Right lobe of liver (tissue), 6 donors: Measurements from ENCODE around the gene DBH. TPM values are rescaled to one million over a fixed set of nuclear protein-coding genes. Genes with fewer than 3 reads are reported as not detected.
A peak's percentile ranks its signal among the peaks of the same experiment; 100 is the strongest.

Source experiments
- ATAC-seq, 4 donors: fragments of 200-7000 bp; cut with Tn5 transposase; one replicate each; pipeline ENCODE4 v1.9.1; 2020; ENCODE audit warnings: mild to moderate bottlenecking in 4 of 4, moderate library complexity in 4 of 4
- DNase-seq, 3 donors: peaks; one replicate each; pipeline ENCODE4 v3.0.0-alpha.2; 2020
- H3K27ac ChIP-seq, 3 donors: fragments of 200-600 bp; one replicate each; pipeline ENCODE4 v1.8.0; 2022
- H3K27me3 ChIP-seq, 2 donors: fragments of 200-600 bp; one replicate each; pipeline ENCODE4 v1.8.0; 2022
- H3K36me3 ChIP-seq, 4 donors: fragments of 200-600 bp; sonication (generic) in 1 of 4; one replicate each; pipeline versions ENCODE4 v1.5.1 to v1.8.0; 2017 to 2022; ENCODE audit warnings: control low read depth in 1 of 4
- H3K4me1 ChIP-seq, 4 donors: fragments of 200-600 bp; sonication (generic) in 1 of 4; one replicate each; pipeline versions ENCODE4 v1.5.1 to v1.8.0; 2017 to 2022; ENCODE audit warnings: control low read depth in 1 of 4
- H3K4me3 ChIP-seq, 3 donors: fragments of 200-600 bp; one replicate each; pipeline ENCODE4 v1.8.0; 2022
- H3K9me3 ChIP-seq, 4 donors: fragments of 200-600 bp; sonication (generic) in 1 of 4; one replicate each; pipeline versions ENCODE4 v1.5.1 to v1.8.0; 2017 to 2022; ENCODE audit warnings: control low read depth in 1 of 4
- POLR2A ChIP-seq: fragments of 450-650 bp; IDR thresholded peaks from one replicate; pipeline ENCODE4 v1.6.1; 2017; ENCODE audit warnings: antibody characterized with exemption, mild to moderate bottlenecking
- WGBS: methylation state at CpG from one replicate; pipeline ENCODE4 v1.1.6; 2018; ENCODE audit warnings: low coverage, low lambda C conversion rate; ENCODE audit not compliant: insufficient coverage; ENCODE audit errors: missing lambda C conversion rate; 5-methylcytosine and 5-hydroxymethylcytosine counted together
- intact Hi-C, 2 donors: fragments of 100-400 bp; cut with DNase I; formaldehyde crosslinking; loops; one replicate each; pipeline versions ENCODE4 v1.11.2 to v1.14.1; 2022
- total RNA-seq, 6 experiments: library from RNA; depleted of rRNA in 2 of 6; stranded (reverse); fragments of >200 nt in 2 of 6; fragmentation: NEBNext Ultra II Directional in 3 of 6; extraction: Animal tissue kit (Norgen Biotek cat#: 25700) in 3 of 6; gene quantifications; one replicate each; pipeline versions ENCODE4 v1.1.0 to v1.2.4, GENCODE V29; 2016 to 2023
- TF ChIP-seq, protein P1 (sequence below), 4 donors: fragments of 200-600 bp in 3 of 4; fragments of 450-650 bp in 1 of 4; IDR thresholded peaks; one replicate each; pipeline versions ENCODE4 v1.5.1 to v1.8.0; 2016 to 2022; ENCODE audit warnings: antibody characterized with exemption in 4 of 4, mild to moderate bottlenecking in 2 of 4
- donor health status: DM: no; HTN: yes; CAD: no.
- donor health status: DM: no; HTN: no; CAD: no.
- donor health status: DM: no; HTN: no; CAD: no.
- donor health status: DM: no; HTN: yes; CAD: no.
- donor health status: DM: no; HTN: yes; CAD: no.

Gene DBH
- total RNA-seq, 6 experiments from 2014 or later: 1.2 to 12.9 (median 5.7) TPM

DNA sequence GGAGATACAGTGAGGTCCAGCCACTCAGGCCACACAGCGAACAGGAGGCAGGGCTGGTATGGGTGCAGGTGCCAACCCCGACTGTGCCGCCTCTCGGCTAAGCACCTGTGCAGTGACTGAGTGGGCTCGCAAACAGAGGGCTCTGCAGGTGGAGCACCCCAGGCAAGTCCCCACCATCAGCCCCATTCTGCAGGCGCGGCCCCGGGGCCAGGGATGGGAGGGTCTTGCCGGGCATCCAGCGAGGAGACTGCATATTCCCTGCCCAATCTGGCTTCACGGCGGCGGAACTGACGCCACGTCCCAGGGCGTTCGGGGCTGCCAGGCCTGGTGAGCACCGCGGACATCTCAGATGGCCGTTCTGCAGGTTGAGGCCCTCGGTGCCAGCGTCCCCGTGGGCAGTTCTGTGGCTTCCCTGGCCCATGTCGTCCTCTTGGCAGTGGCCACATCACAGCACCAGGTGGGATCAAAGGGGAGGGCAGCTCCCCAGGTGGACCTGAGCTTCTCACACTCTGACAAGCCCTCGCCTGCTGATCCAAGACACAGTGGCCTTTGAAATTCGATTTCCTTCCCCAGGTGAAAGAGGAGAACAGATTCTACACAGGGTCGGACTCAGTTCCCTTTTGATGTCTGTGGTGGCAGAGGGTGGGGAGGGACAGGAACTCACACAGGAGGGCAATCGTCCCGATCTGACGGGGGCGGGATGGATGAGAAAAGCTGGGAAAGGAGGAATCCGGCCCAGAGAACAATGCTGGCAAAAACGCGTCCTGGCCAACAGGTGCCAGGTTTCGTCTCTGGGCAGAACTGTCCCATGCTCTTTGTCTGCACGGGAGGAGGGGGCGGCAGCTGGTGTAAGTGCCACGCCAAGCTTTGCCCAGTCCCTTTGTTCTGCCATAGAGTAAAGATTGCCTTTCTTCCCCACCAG lies 18.8 kb downstream of the DBH start:
- ATAC-seq (no peak), DNase-seq (no peak)
- no peaks in the 10 kb centered on the region for H3K9me3 ChIP-seq
- H3K27ac ChIP-seq: no peak overlapping the region
- no peaks in the 10 kb centered on the region for H3K36me3 ChIP-seq
- H3K4me1 ChIP-seq: peaks cover 0 to 26% (median 11%) of the 10 kb centered on the region in 4 donors
- intact Hi-C loops: no loop called here
- WGBS: 35% methylated on average over 13 of the region's 38 CpGs
- no peak overlapping the region for H3K4me3 ChIP-seq
- H3K27me3 ChIP-seq: no peaks in the 10 kb centered on the region
- no peak for TF ChIP-seq POLR2A
- TF ChIP-seq, protein P1, sequence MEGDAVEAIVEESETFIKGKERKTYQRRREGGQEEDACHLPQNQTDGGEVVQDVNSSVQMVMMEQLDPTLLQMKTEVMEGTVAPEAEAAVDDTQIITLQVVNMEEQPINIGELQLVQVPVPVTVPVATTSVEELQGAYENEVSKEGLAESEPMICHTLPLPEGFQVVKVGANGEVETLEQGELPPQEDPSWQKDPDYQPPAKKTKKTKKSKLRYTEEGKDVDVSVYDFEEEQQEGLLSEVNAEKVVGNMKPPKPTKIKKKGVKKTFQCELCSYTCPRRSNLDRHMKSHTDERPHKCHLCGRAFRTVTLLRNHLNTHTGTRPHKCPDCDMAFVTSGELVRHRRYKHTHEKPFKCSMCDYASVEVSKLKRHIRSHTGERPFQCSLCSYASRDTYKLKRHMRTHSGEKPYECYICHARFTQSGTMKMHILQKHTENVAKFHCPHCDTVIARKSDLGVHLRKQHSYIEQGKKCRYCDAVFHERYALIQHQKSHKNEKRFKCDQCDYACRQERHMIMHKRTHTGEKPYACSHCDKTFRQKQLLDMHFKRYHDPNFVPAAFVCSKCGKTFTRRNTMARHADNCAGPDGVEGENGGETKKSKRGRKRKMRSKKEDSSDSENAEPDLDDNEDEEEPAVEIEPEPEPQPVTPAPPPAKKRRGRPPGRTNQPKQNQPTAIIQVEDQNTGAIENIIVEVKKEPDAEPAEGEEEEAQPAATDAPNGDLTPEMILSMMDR (IDR thresholded peaks at IDR 0.05): no peak

DNA sequence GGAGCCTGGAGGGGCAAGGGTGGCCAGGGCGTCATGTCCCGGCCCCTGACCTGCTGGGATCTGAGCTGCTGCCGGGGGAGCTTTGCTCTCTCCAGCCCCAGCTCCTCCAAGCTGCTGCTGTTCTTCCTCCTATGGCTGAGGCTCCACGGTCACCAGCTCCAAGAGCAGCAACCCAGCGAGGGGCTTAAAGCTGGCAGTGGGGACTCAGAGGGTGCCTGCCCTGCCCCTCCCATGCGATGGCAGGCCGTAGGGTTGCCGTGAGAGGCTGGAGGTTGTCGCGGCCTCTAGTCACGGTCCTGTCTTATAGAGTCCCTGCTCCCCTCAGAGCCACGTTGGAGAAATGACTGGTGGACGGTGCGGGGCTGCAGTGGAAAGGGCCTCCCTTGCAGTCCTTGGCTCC lies 19.5 kb downstream of the DBH start:
- Histone ChIP-seq H3K4me1 (peaks cover 0 to 33% (median 15%) of the 10 kb centered on the region in 4 donors), H3K4me3 (no peak overlapping the region), H3K36me3 (no peaks in the 10 kb centered on the region), H3K27ac (no peak overlapping the region), H3K27me3 (no peaks in the 10 kb centered on the region), H3K9me3 (no peaks in the 10 kb centered on the region)
- intact Hi-C loops: no loop called here
- DNase-seq: no peak
- no peak for ATAC-seq
- TF ChIP-seq POLR2A: no peak
- TF ChIP-seq, protein P1 (IDR thresholded peaks at IDR 0.05): no peak
- WGBS: 20% methylated on average over 1 of the region's 14 CpGs

DNA sequence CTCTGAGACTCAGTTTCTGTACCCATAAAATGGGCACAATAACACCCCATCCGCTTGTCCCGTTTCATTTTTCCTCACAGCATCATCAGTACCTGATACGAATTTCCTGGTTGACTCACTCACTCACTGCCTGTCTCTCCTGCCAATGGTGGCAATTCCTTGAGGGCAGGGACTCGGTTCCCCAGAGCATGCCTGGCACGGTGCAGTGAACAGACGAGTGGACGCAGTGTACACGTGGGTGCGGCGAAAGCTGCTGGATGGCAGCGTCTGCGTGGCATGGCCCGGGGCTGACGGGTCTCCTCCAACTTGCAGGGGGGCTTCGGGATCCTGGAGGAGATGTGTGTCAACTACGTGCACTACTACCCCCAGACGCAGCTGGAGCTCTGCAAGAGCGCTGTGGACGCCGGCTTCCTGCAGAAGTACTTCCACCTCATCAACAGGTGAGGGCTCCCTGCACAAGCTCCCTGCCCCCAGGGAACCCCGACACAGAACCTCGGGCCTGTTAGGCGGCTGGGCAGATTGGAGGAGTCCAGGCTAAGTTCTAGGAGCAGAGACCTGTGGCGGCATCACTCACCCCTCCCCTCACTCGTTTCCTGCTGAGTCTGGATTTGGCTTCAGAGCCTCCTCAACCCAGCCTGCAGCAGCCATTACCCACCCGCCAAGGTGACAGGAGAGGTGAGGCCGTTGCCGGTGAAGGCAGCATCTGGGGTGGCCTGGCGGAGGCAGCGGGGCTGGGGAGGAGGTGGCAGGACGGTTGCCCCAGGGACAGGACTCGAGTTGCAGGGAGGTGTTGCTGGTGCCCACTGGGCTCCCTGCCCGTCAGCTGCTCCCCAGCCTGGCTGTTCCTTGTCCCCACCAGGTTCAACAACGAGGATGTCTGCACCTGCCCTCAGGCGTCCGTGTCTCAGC lies 20.3 kb downstream of the DBH start:
- Histone ChIP-seq H3K27ac (no peak overlapping the region), H3K9me3 (no peaks in the 10 kb centered on the region), H3K4me1 (peaks cover 0 to 34% (median 16%) of the 10 kb centered on the region in 4 donors), H3K4me3 (no peak overlapping the region), H3K36me3 (no peaks in the 10 kb centered on the region), H3K27me3 (no peaks in the 10 kb centered on the region)
- intact Hi-C loops: no loop called here
- DNase-seq (no peak), ATAC-seq (no peak)
- TF ChIP-seq POLR2A: no peak
- TF ChIP-seq, protein P1 (IDR thresholded peaks at IDR 0.05): no peak
- WGBS: 47% methylated on average over 17 of the region's 36 CpGs

DNA sequence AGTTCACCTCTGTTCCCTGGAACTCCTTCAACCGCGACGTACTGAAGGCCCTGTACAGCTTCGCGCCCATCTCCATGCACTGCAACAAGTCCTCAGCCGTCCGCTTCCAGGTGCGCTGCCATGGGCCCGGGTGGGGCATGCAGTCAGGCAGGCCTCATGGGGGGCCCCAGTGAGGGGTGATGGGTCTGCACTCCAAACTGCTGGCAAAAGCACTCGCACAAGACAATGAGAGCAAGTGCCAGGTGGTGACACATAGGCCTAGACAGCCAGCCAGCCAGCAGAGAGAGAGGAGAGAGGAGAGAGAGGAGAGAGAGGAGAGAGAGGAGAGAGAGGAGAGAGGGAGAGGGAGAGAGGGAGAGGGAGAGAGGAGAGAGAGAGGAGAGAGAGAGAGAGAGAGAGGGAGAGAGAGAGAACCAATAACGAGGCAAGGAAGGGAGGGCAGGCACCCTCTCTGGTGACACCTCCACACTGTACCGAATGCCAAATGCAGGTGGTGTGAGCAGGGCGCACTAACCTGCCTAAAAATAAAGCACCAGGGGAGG lies 21.0 kb downstream of the DBH start:
- TF ChIP-seq POLR2A: no peak
- TF ChIP-seq, protein P1 (IDR thresholded peaks at IDR 0.05): no peak
- H3K27me3 ChIP-seq: no peaks in the 10 kb centered on the region
- peak in 2 of 4 donors; percentile 1 to 2 for ATAC-seq
- H3K4me1 ChIP-seq: peaks cover 0 to 34% (median 16%) of the 10 kb centered on the region in 4 donors
- no peak for DNase-seq
- intact Hi-C loops: no loop called here
- H3K4me3 ChIP-seq: no peak overlapping the region
- H3K9me3 ChIP-seq: no peaks in the 10 kb centered on the region
- H3K36me3 ChIP-seq: no peaks in the 10 kb centered on the region
- WGBS: 19% methylated on average over 5 of the region's 13 CpGs
- H3K27ac ChIP-seq: no peak overlapping the region
